NB4 (cell line): Measurements from ENCODE around the gene TBX5.

ENCODE experiments used
- CTCF ChIP-seq: IDR thresholded peaks from one replicate; pipeline ENCODE4 v1.5.1; 2012; ENCODE audit warnings: low read depth, low read length
- MAX ChIP-seq: IDR thresholded peaks from 2 replicates; pipeline ENCODE4 v1.6.1; 2011; ENCODE audit warnings: low read depth, low read length

DNA sequence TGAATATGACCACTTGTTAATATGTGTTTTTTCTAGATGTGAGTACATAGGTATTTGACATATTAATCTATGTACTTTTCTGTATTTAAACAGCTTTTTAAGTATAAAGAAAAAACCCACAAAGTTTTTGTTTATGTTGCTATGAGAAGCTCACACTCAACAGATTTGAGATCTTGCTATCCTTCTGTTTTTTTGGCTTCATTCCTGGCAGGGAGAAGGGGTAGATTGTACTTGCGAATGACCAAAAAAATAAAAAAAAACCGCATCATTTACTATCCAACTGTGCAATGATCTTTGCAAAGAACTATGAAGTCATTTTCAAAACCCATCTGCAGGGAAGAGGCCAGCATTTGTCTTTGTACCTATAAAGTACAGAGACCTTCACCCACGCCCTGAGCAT, 28.4 kb upstream of the TBX5 start:
- TF ChIP-seq CTCF = no peak
- no peak for TF ChIP-seq MAX
